GM19452 (cell line): ENCODE data around the gene DACT3.

Experiments used
- ATAC-seq: cut with Tn5 transposase; IDR thresholded peaks from one replicate; pipeline ENCODE4 v1.9.1; 2021; ENCODE audit not compliant: unreplicated experiment

DACT3 gene

GRCh38 chr19:46601318-46602224 lies 59.4 kb downstream of the DACT3 start, which contains the start of gene CALM3:
TSS of gene CALM3 (plus strand) at chr19:46601330. CDS start at chr19:46601435, 105 bp downstream.
- ATAC-seq, result no peak

DNA sequence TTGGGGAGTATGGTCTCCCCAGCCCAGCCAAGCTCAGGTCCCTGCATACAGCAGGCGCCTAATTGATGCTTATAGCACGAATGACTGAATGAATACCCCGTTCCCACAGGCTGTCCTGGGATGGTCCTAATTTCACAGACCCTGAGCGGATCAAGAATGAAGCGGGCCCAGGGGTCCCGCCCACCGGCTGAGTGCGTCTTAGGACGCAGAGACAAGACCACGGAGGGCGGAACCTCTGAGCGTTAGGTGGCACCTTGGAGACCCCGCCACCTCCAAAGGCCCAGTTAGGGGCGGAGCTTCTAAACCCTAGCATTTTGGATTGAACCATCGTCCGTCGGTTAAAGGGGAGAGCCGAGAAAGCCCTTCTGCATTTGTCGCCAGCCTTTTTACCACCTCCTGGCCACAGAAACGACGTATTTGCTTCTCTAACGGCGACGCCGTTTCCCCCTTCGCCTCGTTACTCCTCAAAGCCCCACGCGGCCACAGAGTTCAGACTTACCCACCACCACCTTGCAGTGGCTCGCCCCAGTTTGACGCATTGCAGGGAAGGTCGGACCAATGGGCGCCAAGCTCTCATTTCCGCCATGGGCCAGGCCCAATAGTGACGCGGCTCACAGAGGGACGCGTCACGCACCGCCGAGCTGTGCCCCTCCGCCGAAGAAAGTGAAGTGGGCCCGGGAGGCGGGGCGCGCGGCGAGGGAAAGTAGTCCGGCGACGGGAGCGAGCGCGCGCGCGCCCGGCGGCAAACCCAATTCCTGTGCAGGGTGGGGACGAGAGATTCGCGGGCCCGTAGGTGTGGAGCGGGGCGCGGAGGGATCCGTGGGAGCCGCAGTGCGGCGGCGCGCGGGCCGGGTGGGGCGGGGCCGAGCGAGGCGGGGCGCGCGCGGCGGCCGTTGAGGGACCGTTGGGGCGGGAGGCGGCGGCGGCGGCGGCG lies 60.3 kb downstream of the DACT3 start:
- peak; percentile 77 for ATAC-seq

DNA sequence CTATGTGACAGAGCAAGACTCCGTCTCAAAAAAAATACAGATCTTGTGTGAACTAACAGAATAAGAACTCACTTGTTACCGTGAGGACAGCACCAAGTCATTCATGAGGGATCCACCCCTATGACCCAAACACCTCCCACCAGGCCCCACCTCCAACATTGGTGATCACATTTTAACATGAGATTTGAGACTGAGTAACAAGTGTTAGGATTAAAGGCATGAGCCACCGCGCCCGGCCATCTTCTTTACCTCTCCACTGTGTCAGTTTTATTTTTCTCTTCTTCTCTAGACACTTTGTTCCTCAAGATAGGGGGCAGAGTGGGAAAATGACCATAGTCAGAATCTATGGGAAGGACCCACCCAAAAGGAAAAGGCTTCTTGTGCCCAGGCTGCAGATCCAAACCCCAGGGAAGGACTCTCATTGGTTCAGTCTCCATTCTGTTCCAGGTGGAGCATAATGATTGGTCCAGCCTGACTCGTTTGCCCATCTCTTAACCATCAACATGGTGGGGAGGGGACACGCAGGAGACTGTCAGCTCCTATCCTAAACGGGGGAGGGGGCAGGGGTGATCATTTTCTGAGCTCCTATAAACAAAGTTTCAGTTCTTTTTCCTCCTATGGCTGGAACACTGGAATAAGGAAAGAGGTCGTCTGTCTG lies 61.1 kb downstream of the DACT3 start:
- no peak for ATAC-seq

- no peak for ATAC-seq
These were observed 62.5 kb downstream of the DACT3 start for GRCh38 chr19:46598372-46598917.
